ENCODE measurements around the gene CCL26.
"Not testable (repeated sequence)": the region's sequence is repeated elsewhere in the genome, so short reads cannot be mapped to it uniquely, and the experiment has no call there.

Gene CCL26

DNA sequence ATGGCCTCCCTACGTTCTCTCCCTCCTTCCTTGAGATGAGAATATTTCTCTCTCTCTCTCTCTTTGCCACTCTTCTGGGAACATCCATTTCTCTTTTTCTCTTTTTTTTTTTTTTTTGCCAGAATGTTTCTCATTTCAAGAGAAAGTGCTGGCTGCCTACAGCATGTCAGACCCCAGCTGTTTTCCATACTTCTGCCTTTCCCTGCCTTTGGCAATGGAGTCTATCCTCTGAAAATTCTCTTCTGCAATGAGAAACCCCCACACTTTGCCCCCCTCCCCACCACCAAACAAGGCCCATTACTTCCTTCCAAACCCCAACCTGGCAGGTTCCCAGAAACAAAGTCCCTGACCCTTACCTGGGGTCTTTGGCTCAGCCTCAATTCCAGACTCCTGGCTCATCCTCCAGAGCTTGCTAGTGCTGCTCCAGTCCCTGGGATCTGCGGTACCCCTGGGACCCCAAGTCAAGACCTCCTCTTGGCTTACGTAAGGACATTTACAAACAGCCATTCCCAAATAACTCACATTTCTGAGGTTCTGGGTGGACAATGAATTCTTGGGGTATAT lies 17.4 kb upstream of the CCL26 start:
- DNase-seq, result no peak

DNA sequence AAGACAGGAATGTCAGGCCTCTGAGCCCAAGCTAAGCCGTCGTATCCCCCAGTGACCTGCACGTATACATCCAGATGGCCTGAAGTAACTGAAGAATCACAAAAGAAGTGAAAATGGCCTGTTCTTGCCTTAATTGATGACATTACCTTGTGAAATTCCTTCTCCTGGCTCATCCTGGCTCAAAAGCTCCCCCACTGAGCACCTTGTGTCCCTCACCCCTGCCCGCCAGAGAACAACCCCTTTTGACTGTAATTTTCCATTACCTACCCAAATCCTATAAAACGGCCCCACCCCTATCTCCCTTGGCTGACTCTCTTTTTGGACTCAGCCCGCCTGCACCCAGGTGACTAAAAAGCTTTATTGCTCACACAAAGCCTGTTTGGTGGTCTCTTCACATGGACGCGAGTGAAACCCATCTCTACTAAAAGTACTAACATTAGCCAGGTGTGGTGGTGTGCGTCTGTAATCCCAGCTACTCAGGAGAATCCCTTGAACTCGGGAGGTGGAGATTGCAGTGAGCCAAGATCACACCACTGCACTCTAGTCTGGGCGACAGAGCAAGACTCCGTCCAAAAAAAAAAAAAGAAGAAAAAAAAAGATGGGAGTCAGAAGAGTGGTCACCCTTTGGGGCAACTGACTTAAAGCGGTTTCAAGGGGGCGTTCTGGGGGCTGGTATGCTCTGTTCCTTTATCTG lies 16.3 kb upstream of the CCL26 start:
- DNase-seq, result not testable (repeated sequence)

DNA sequence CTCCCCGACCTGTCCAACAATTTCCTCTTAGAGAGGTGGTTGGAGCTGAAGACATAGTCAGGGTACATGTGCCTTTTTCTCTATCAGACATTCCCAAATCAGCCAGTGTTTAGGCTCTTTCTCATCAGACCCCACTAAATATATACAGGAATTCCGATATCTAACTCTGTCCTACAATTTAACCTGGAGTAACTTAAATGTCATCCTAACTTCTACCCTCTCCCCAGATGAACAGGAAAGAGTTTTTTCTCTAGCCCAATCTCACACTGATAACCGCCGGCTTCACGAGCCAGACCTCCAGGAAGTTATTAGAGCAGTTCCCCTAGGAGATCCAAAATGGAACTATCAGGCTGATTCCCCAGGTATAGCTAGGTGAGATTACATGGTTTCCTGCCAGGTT lies 11.0 kb upstream of the CCL26 start:
- DNase-seq, result not testable (repeated sequence)

DNA sequence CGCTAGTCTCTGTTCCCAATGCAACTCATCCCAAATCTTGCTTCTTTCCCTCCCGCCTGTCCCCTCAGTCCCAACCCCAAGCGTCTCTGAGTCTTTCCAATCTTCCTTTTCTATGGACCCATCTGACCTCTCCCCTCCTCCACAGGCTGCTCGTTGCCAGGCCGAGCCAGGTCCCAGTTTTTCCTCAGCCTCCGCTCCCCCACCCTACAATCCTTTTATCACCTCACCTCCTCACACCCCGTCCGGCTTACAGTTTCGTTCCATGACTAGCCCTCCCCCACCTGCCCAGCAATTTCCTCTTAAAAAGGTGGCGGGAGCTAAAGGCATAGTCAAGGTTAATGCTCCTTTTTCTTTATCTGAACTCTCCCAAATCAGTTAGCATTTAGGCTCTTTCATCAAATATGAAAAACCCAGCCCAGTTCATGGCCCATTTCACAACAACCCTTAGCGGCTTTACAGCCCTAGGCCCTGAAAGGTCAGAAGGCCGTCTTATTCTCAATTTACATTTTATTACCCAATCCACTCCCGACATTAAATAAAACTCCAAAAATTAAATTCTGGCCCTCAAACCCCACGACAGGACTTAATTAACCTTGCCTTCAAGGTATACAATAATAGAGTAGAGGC lies 8.7 kb upstream of the CCL26 start:
- not testable (repeated sequence) for DNase-seq

DNA sequence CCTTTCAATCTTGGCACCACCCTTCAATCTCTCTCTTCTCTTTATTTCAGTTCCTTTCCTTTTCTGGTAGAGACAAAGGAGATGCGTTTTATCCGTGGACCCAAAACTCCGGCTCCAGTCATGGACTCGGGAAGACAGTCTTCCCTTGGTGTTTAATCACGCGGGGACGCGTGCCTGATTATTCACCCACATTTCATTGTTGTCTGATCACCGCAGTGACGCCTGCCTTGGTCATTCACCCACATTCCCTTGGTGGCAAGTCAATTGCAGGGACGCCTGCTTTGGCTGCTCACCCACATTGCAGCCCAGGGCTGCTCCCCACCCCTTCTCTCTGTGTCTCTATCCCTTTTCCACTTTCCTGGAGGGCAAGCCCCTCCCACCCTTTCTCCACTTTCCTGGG lies 7.5 kb upstream of the CCL26 start:
- not testable (repeated sequence) for DNase-seq

DNA sequence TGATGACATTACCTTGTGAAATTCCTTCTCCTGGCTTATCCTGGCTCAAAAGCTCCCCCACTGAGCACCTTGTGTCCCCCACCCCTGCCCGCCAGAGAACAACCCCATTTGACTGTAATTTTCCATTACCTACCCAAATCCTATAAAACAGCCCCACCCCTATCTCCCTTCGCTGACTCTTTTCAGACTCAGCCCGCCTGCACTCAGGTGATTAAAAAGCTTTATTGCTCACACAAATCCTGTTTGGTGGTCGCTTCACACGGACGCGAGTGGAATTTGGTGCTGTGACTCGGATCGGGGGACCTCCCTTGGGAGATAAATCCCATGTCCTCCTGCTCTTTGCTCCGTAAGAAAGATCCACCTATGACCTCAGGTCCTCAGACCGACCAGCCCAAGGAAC lies 7.0 kb upstream of the CCL26 start:
- not testable (repeated sequence) for DNase-seq

DNA sequence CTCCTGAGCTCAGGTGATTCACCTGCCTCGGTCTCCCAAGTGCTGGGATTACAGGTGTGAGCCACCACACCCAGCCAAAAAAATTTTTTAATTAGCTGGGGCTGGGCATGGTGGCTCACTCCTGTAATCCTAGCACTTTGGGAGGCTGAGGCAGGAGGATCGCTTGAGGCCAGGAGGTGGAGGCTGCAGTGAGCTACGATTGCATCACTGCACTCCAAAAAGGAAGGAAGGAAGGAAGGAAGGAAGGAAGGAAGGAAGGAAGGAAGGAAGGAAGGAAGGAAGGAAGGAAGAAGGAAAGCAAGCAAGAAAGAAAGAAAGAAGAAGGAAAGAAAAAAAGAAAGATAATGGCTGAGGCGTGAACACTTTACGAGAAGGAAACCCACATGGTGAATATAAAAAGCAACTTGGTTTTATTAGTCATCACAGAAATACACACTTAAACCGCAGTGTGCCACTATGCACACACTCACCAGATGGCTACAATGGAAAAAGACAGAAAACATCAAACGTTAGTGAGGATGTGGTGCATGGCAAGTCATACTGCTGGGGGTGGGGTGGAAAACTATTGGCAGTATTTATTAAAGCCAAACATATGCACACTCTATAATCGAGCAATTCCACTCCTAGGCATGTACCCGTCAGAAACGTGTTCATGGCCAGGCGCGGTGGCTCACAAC lies 4.4 kb upstream of the CCL26 start:
- no peak for DNase-seq

DNA sequence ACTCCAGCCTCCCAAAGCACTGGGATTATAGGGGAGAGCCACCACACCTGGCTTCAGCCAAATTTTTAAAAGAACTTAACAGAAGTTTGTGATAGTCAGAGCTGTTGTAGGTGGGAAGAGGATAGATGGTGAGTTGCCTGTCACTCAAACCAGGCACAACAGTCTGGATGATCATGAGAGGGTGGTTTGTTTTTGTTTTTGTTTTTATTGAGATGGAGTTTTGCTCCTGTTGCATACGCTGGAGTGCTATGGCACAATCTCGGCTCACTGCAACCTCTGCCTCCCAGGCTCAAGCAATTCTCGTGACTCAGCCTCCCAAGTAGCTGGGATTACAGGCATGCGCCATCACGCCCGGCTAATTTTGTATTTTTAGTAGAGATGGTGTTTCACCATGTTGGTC lies 1.9 kb upstream of the CCL26 start:
- not testable (repeated sequence) for DNase-seq

DNA sequence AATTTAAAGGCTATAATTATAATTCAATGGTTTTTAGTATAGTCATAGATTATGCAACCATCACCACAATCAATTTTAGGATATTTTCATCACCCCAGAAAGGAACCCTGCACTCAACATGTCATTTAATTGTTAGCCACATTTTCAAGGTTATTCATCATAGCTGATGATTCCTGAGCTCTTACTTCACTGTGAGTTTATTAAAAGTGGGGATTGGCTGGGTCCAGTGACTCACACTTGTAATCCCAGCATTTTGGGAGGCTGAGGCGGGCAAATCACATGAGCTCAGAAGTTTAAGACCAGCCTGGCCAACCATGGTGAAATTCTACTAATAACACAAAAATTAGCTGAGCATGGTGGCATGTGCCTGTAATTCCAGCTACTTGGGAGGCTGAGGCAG lies 787 bp downstream of the CCL26 start:
- no peak for DNase-seq

DNA sequence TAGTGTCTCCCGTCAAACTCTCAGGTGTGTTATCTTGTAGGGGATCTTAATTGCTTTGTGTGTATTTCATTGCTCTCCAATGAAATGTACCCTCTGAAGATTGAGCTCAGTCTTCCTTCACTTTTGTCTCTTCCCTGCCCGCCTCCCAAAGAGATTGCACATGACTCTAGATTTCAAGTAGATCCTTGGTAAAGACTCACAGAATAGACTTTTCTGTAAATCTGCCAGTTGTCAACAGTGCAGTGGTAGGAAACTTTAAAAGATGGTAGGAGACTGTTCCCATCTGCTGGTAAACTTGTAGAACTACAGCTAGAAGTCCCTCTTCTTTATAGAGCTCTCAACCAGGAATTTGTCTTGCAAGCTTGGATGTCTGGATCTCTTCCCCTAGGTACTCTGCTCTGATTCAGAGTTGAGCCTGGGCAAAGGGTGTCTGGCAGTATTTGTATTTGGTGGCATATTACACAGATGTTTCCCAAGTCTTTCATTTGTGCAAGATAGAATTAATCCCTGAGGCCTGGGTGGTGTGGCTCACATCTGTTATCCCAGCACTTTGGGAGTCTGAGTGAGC lies 9.6 kb downstream of the CCL26 start:
- no peak for DNase-seq

DNA sequence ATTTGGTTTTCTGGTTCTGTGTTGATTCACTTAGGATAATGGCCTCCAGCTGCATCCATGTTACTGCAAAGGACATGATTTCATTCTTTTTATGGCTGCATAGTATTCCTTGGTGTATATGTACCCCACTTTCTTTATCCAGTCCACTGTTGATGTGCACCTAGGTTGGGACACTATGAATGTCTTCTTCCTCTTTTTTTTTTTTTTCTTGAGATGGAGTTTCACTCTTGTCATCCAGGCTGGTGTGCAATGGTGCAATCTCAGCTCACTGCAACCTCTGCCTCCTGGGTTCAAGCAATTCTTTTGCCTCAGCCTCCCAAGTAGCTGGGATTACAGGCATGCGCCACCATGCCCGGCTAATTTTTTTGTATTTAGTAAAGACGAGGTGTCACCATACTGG lies 10.2 kb downstream of the CCL26 start:
- not testable (repeated sequence) for DNase-seq

DNA sequence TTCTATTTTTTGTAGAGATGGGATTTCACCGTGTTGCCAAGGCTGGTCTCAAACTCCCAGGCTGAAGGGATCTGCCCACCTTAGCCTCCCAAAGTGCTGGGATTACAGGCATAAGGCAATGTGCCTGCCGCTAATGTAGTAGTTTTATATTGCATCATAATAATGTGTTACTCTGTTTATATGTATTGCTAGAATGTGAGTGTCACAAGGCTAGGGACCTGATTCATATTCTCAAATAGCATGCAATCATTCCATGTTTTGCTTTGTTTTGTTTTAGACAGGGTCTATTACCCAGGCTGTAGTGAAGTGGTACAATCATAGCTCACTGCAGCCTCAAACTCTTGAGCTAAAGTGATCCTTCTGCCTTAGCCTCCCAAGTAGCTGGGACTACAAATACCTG lies 13.5 kb downstream of the CCL26 start:
- no peak for DNase-seq

DNA sequence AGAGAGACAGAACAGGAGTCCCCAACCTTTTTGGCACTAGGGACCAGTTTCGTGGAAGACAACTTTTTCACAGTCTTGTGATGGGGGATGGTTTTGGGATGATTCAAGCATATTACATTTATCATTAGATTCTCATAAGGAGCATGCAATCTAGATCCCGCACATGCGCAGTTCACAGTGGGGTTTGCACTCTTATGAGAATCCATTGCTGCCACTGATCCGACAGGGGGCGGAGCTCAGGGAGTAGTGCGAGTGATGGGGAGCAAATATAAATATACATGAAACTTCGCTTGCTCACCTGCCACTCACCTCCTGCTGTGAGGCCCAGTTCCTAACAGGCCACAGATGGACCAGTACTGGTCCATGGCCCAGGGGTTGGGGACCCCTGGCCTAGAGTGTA lies 14.2 kb downstream of the CCL26 start:
- no peak for DNase-seq

DNA sequence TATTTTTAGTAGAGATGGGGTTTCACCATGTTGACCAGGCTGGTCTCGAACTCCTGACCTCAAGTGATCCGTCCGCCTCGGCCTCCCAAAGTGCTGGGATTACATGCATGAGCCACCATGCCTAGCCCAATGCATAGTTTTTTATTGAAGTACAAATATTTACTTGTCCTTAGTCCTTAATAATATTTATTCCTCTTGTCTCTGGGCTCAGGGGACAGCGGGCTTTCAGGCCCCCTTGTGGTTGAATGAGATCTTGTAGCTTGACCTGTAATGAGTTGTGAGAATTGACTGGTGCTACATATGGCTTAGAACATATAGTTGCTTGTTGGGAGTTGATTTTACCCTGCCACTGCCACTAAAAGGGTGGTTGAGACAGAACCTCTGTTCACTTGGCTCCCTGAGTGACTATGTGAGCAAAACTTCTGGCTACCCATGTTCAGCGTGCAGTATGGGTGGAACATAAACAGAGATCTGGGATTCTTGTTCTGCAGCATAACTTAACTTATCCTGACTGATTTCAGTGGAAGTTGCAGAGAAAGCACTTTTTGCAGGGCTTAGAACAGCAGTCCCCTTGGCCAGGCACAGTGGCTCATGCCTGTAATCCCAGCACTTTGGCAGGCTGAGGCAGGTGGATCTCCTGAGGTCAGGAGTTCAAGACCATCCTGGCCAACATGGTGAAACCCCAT lies 14.9 kb downstream of the CCL26 start:
- no peak for DNase-seq

DNA sequence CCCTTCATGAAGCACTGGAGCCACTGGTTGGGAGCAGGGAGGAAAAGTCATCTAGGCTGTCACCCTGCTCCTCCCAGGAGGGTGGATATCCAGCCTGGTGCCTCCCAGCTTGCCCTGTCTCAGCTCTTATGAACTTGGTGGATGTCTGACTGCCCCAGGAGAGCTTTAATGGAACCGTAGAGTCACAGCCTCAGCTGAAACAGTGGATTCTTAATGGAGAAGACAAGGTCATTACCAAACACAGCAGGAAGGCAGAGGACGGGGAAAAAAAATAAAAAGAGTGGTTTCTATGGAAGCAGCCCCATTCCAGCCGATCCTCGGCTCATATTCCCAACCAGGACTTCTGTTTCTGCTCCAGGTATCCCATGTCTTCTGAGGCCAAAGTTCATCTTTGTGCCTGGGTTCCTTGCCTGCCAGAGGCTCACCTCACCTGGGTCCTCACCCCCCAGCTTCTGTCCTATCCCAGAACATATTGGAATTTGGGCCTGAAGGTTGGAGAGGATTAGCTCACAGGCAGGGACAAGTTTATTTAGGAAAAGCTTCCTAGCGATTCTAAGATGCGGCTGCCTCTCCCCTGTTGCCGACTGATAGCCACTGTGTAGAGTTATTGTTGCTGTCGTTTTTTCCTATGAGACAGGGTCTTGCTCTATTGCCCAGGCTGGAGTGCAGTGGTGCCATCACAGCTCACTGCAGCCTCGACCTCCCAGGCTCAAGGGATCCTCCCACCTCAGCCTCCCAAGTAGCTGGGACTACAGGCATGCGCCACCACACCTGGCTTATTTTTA lies 15.6 kb downstream of the CCL26 start:
- DNase-seq, result no peak

DNA sequence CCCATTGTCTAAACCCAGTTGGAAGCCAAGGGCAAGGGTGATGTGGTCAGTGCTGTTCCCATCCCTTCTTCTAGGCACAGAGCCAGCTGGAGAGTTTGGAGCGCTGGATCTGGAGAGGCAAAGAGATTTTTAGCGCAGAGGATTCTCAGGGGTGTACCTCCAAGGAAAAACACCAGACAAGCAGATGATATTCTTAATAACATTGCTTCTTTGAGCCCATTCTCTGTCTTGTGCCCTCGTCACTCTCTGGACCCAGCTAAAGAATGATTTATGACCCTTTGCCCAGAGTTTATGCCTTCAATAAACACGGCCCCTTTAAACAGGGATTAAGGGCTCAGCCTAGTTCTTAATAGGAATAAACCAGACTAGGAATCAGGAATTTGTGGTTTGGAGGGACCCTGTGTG lies 28.6 kb downstream of the CCL26 start:
- DNase-seq, result no peak

DNA sequence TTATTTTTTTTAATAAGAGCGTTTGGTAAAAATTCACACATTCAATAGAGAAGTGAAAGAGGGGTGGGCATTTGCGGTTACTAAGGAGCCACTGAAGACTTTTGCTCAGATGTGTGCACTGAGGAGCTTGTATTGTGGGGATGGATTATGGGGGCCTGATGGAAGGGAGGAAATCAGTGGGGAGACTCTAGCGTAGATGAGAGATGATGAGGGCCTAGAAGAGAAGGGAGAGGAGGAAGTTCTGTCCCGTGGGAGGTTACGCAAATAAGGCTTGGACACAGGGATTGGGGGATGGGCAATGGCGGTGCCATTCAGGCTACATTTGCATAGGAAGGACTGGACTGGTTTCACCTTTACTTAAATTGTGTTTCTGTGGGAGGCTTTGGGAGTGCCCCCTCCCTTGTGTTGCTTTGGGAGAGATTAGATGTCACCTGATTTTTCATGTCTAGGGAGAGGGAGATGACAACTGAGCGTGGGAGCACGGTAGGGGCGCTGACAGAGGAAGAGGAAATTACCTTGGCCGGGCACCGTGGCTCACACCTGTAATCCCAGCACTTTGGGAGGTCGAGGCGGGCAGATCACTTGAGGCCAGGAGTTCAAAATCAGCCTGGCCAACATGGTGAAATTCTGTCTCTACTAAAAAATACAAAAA lies 31.0 kb downstream of the CCL26 start:
- DNase-seq, result no peak

DNA sequence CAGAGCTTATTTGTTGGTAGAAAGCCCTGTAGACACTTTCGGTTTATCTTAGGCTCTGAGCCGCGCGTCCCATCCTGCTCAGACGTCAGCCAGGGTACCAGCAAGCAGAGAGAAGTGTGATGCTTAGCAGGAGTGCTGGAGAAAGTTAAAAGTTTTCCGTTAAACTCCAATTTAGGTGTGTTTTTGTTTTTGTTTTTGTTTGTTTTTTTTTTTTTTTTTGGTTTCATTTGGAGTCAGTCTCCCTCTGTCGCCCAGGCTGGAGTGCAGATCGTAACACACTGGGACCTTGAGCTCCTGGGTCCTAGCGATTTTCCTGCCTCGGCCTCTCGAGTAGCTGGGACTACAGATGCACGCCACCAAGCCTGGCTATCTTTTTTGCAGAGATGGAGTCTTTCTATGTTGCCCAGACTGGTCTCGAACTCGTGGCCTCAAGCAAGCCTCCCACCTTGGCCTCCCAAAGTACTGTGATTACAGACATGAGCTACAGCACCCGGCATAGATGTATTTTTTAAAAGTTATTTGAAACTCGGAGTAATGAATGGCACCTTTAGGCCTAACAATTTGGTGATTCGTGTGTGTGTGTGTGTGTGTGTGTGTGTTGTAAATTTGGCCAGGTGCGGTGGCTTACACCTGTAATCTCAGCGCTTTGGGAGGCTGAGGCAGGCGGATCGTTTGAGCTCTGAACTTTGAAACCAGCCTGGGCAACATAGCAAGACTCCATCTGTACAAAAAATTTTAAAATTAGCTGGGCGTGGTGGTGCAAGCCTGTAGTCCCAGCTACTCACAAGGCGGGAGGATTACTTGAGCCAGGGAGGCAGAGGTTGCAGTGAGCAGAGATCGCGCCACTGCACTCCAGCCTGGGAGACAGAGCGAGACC lies 32.0 kb downstream of the CCL26 start:
- DNase-seq, result no peak

DNA sequence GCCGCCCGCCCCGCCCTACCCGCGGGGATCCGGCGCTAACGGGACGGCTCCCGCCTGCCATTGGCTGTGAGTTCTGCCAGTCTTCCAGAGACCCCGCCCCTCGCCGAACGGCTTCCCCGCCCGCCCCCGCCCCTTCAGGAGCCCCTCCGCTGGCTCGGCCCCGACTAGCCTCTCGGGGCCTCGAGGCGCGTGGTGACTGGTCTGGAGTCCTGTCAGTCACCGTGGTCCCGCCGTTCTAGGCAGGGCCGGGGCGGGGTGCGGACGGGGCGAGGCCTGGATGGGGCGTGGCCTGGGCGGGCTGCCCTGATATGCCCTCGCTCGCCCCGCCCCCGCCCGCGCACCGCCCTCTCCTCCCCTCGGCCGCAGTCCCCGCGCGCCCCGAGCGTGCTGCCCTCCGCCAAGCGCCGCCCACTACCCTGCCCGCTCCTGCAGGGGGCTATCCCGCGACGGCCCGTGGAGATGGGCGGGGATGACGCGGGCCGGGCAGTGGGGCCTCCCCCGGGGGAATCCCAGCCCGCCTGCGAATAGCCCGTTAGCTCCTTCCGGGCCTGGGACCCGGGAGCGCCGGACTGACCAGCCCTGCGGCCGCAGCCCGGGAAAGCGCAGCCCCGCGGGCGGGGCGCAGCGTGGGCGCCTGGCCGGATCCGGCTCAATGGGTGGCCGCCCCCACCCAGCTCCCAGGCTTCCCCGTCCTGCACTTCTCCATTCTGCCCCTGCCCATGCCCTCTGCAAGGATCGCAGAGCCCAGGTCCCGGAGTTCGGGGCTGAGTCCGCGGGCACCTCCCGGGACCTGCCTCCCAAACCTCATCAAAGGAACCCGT lies 32.8 kb downstream of the CCL26 start:
- peak; percentile 99 for DNase-seq

DNA sequence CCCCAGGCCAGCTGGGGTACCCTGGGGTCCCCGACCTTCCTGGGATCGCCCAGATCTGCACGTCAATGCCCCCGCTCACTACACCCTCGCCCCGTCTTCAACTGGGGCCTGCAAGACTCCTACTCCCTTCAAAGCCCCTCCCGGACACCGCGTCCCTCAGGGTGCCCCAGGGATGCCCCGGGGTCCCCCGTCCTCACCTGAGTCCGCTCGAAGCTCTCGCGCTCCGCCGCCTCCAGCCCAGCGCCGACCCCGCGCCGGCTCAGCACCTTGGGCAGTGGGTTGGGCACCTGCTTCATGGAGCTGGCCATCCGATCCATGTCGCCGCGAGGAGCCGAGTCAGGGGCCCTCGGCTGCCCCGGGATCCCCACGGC lies 33.4 kb downstream of the CCL26 start, which contains the start of gene HIP1:
Gene HIP1, minus strand, starts transcription at position 338 of the 371 bp plus-strand sequence. Its CDS starts 21 bp downstream, at position 317.
- no peak for DNase-seq

Measured in amniotic stem cell (primary cell).